Dedifferentiated amniotic fluid mesenchymal stem cell (primary cell): ENCODE data around the gene ARHGDIA.
A peak's percentile ranks its signal among the peaks of the same experiment; 100 is the strongest.
"Not testable (repeated sequence)": the region's sequence is repeated elsewhere in the genome, so short reads cannot be mapped to it uniquely, and the experiment has no call there.

ENCODE experiments used
- DNase-seq: peaks from one replicate; pipeline ENCODE4 v3.0.0-alpha.2; 2016; ENCODE audit errors: extremely low spot score

Gene ARHGDIA

DNA sequence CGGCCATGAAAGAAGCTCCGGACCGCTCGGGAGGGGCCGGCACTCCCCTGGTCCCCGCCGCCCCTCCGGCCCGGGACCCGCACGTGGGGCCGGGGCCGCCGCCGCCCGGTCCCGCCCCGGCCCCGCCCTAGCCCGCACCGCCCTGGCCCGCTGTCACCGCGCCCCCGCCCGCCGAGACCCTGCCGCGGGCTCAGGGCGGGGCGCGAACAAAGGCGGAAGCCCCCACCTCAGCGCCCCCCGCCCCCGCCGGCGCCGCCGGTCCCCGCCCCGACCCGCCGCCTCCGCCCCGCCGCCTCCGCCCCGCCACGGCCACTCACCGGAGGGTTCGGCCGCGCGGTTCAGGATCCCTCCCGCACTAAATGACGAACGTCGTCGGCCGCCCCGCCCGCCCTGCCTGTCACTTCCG is at the start of gene ARHGDIA:
TSS of gene ARHGDIA (minus strand) at position 357 of the 406 bp plus-strand sequence. CDS start 1,407 bp downstream, outside the sequence.
- DNase-seq: no peak

- DNase-seq: no peak
Observed at GRCh38 chr17:81918832-81919545, 47.9 kb upstream of the ARHGDIA start.

DNA sequence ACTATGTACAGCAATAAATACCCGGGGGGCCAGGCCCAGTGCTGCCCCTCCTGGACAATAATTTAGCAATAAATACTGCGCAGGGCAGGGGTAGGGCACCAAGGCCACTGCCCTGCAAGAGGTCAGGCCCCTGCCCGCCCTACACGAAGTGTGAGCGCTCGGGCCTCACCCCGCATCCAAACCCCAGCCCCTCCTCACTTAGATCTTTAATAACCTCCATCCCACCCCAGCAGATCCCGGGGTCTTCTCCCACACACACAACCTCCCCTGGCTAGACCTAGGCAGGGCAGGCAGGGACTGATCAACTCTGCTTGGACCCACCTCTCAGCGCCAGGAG is 47.2 kb upstream of the ARHGDIA start:
- not testable (repeated sequence) for DNase-seq

DNA sequence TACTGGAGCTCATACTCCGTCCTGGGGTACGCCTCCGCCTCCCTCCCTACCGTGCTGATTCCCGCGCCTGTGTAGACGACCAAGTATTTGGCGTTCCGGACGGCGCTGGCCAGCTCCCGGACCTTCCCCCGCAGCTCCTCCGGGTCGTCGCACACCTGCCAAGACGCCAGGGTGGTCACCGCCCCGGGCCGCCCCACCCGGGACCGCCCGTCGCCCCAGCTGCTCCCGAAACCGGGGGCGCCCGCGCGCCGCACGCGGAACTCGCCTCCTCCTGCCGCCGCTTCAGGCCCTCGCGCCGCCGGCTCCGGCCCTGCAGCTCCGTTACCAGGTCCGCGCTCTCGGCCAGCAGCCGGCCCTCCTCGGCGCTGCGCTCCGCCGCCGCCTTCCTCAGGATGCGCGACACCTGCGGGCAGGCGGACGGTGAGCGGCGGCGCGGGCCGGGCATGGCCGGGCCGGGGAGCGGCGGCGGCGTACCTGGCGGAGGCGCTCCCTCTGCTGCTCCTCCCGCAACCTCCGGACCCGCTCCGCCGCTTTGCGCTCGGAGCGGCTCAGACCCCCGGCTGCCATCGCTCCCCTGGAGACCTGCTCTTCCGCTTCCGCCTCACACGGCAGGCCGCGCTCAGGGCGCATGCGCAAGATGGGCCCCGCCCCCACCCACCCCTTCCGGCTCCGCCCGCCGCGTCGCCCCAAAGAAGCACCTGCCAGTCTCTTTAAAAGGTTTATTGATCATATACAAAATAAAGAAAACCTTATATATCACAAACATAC is 46.6 kb upstream of the ARHGDIA start, which contains the start of gene SIRT7:
TSS of gene SIRT7 (minus strand) at position 612 of the 768 bp plus-strand sequence. CDS start at position 567, 45 bp downstream.
- peak; percentile 32 for DNase-seq

GRCh38 chr17:81916234-81917001 is 45.3 kb upstream of the ARHGDIA start:
- DNase-seq: no peak

- DNase-seq: no peak
Observed at GRCh38 chr17:81915331-81915730, 44.2 kb upstream of the ARHGDIA start.

DNA sequence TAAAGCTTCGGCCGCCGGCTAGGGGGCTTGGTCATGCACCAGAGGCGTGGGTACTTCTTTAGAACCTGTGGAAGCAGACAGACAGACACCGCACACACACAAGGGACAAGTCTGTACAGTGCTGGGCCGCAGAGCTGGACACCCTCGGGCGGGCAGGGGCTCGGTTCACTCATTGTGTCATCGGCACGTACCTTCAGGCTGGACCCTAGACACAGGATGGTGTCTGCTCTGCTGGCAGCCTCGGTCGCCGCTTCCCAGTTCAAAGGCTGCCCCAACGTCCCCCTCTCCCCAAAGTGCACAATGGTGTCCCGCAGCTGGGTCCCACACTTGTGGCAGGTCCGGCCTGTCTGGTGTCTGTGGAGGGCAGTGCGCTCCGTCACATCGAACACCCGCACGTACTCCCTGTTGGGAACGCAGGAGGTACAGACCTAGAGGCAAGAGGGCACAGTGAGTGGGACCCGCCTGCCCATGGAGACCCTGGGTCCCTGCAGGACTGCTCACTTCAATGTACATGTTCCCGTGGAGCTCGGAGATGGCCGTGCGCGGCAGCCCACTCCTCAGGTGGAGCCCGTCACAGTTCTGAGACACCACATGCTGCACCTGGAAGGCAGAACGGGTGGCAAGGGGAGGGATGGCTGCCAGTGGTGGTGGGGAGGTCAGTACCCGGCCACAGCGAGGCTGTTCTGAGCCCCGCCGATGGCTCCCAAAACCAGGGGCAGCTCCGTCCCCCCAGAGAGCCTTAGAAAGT is 43.1 kb upstream of the ARHGDIA start:
- no peak for DNase-seq

GRCh38 chr17:81913394-81914102 is 42.4 kb upstream of the ARHGDIA start:
- DNase-seq: no peak

DNA sequence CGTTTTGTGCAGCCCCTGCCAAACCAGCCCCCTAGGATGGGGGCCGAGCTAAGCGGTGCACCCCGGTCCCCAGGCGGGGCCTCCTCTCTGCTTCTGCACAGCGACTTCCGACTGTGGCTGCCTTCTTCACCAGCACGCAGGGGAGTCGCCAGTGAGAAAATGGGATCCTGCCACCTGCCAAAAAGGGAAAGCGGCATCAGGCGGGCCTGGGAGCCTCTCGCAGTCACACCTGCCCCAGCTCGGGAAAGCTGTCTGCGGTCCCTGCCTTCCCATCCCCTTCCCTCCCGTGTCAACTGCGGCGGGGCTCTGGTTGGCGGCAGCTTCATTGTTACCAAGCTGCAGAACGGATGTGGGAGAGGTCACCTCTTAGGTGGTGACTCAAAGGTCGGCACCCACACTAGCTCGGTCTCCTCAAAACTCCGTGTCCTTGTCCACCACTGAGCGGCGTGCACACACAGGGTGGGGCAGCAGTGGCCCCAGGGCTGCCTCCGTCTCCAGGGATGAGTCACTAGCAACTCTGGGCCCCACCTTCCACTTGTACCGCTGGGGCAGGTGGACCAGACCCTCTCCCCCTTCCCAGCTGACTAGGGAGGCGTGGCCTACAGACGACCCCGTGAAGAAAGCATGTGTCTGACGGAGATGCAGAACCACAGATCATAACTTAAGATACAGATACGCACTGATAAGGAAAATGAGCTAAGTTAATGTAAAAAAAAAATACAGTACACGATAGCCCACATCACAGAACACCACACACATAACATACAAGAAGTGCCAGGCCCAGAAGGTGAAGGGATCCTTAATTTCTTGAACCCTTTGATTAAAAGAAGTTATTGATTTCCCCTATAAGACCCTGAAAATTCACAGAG is 41.5 kb upstream of the ARHGDIA start:
- DNase-seq: no peak

GRCh38 chr17:81911969-81912368 is 40.8 kb upstream of the ARHGDIA start:
- no peak for DNase-seq

- peak; percentile 68 for DNase-seq
Observed at GRCh38 chr17:81911277-81911961, 40.3 kb upstream of the ARHGDIA start, which contains the start of gene PCYT2. PCYT2 (minus strand) TSS chr17:81911399; CDS start chr17:81911355, 44 bp downstream.

DNA sequence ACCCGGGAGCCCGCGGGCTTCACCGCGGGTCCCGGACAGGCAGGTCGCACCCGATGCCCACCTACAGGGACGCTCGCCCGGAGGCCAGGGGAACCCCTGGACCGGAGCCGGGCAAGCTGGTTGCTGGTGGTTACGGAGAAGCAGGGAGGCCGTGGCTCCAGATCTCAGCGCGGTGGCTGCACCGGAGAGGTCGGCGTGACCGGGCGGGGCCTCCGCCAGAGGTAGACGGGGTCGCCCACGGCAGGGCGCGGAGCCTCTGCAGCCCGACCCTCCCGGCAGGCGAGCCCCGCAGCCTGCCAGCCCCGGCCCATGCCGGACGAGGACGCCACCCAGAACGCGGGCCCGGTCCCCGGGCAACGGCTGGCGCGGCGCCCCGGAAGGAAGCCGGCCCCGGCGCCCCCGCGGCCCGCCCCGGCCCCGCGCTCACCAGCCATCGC is 39.7 kb upstream of the ARHGDIA start:
- no peak for DNase-seq

DNA sequence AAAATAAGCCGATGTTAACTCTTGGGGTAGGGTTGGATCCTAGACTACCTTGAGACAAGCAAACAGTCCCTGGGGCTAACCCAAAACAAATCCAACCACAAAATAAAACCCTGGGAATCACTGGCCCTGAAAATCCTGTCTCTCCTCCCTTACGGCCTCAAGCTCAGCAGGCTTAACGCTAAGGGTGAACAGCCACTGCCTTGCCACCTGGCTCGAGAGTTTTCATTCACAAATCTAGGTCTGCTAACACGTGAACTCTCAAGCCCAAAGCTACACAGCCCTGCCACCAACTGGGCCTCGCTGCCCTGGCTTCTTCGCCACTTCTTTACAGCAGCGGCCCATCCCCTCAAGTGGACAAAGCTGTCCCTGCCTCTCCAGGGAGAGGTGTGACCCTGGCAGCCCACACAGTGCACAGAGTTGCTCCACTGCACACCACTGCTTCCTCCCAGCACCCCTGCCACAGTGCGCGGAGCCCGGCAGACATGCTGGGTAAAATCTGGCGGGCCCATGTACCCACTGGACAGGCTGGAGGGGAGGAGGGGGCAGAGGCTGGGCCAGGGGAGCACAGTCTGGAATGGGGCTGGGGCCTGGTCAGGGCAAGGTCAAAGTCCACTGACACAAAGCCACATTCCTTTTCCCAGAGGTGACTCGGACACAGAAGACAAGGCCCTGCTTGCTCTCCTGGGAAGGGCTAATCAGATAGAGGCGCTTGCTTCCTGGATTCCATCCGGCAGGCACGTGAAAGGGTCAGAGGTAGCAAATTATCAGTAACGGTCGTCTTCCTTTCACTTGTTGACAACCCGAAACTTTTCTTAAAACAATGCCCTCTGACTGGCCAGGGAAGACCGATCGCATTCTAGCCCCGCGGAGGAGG is 39.1 kb upstream of the ARHGDIA start:
- DNase-seq: no peak

DNA sequence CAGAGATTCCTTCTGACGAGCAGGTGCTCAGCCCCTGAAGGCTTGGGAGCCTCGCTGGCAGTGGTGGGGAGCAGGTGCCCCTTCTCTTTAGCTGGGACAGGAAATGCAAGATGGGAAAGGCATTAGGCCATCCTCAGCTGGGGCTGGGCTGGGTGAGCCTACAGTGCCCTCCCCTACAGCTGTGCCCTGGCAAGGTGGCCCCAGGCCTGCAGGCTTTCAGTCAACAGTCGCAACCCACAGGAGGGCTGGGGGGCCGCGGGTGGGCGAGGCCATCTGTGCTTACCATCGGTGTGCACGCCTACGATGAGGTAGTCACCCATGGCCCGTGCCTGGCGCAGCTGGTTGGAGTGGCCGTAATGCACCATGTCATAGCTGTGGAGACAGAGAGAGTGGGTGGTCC is 38.1 kb upstream of the ARHGDIA start:
- no peak for DNase-seq

- DNase-seq: no peak
Observed at GRCh38 chr17:81908793-81909192, 37.7 kb upstream of the ARHGDIA start.

DNA sequence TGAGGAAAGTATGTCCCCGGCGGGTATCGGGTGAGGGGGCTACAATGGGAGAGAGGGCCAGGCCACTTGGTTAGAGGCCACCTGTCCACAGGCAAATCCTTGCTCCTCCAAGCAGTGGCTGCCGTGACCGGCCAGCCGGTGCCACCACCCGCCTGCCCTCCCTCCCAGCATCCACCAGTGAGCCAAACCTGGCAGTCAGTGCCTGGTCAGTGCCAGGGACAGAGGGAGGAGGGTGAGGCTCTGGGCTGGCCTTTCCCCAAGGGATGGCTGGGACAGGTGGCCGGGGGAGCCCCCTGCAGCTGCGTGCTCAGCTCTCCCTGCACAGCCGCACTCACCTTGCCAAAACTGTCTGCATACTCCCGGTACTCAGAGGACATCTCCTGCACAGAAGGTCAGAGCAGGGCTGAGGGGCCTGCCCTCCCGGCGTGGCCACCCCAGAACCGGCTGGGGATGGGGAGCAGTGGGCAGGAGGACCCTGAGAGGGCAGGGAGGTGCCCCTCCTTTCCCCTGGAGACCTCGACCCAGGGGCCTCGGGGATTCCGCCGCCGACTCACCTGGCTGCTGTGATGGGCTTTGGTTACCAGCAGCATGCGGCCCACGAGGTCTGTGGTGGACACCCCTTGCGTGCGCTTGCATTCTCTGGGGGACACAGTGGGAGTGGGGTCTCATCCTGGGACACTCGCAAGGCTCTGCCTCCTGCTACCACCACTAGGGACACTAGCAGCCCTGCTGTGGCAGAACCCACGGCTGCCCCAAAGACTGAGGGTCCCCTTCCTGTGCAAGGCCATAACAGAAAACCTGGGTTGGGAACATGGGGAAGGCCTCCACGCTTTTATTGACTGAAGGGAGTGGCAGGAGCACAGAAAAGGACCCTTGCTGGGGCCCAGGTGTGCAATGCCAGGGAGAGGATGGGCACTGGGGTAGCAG is 36.3 kb upstream of the ARHGDIA start:
- DNase-seq: no peak
